ENCODE results near the gene BRI3. TPM values are rescaled to one million over a fixed set of nuclear protein-coding genes. Genes with fewer than 3 reads are reported as not detected.

The BRI3 gene
- total and polyA plus RNA-seq, 2 of the 8 experiments (the other 6 are each of a cell fraction or from before 2014, with no cell fraction given): 77.5 to 93.4 TPM

DNA sequence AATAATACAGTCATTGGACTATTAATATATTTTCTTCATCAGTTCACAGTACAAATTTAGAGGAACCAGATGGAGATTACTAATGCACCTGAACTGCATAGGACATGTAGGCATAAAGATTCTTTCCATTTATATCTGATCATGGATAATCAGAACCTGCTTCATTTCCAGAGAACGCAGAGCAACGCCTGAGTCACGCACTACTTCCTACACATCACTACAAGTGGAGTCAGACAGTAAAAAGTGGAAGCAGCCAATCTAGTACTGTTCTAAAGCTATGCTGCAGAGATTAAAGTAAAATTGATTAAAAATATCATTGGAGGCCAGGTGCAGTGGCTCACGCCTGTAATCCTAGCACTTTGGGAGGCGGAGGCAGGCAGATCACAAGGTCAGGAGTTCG, 43.3 kb downstream of the BRI3 start (continued):
- TF ChIP-seq RBBP5 (IDR thresholded peaks at IDR 0.05; ENCODE audit: borderline replicate concordance, low read depth, low read length): no peak
- no peak for TF ChIP-seq TAF1 (IDR thresholded peaks at IDR 0.05; ENCODE audit: low read depth, low read length)
- no peak for TF ChIP-seq TEAD4 (IDR thresholded peaks at IDR 0.05; ENCODE audit: low read depth, low read length)
